OCI-LY7 (cell line): Measurements from ENCODE around the gene AP3M1. TPM values are rescaled to one million over a fixed set of nuclear protein-coding genes. Genes with fewer than 3 reads are reported as not detected.

Experiments used
- BruUV-seq: library from RNA; stranded (reverse); fragments of 400-500 nt; replicated peaks from 2 replicates; lab custom pipeline; 2021; lab: Mats Ljungman, UMichigan
- CTCF ChIA-PET: fragments of 300-600 bp; sonication (Branson Sonifier 250); formaldehyde crosslinking; loops from one replicate; lab custom pipeline; 2022; ENCODE audit warnings: antibody characterized with exemption; ENCODE audit not compliant: unreplicated experiment; lab: Charles Lee
- POLR2A ChIA-PET: fragments of 300-600 bp; sonication (Branson Sonifier 250); formaldehyde crosslinking; loops from one replicate; lab custom pipeline; 2022; ENCODE audit warnings: antibody characterized with exemption; lab: Charles Lee
- DNase-seq: peaks from one replicate; pipeline ENCODE4 v3.0.0-alpha.2; 2015; ENCODE audit warnings: low spot score
- H2AFZ ChIP-seq: fragments of 200-600 bp; sonication (generic), shearing (Covaris generic); 2 replicates; pipeline ENCODE4 v1.6.1; 2014; ENCODE audit warnings: mild to moderate bottlenecking, antibody characterized with exemption, low read length, moderate library complexity
- H3K27ac ChIP-seq: fragments of 200-600 bp; sonication (generic); 2 replicates; pipeline ENCODE4 v1.5.1; 2014; ENCODE audit warnings: mixed run types, low read depth, mild to moderate bottlenecking, moderate library complexity, low read length, inconsistent platforms; ENCODE audit not compliant: poor library complexity, severe bottlenecking
- H3K36me3 ChIP-seq: fragments of 200-600 bp; sonication (generic); 2 replicates; pipeline ENCODE4 v1.6.1; 2014; ENCODE audit warnings: mild to moderate bottlenecking, antibody characterized with exemption, low read length, moderate library complexity, mixed read lengths; ENCODE audit not compliant: insufficient read depth
- H3K4me1 ChIP-seq: fragments of 200-600 bp; sonication (generic); 2 replicates; pipeline ENCODE4 v1.5.1; 2014; ENCODE audit warnings: mild to moderate bottlenecking, low read length; ENCODE audit not compliant: insufficient read depth, poor library complexity, severe bottlenecking
- H3K4me2 ChIP-seq: fragments of 200-600 bp; sonication (generic); 2 replicates; pipeline ENCODE4 v1.6.1; 2014; ENCODE audit warnings: mild to moderate bottlenecking, low read length
- H3K4me3 ChIP-seq: fragments of 200-600 bp; sonication (generic); 2 replicates; pipeline ENCODE4 v1.5.1; 2014; ENCODE audit warnings: mild to moderate bottlenecking, low read depth, low read length; ENCODE audit not compliant: poor library complexity, severe bottlenecking
- H3K79me2 ChIP-seq: fragments of 200-600 bp; sonication (generic); 2 replicates; pipeline ENCODE4 v1.6.1; 2016; ENCODE audit warnings: low read depth, mild to moderate bottlenecking, low read length, moderate library complexity, mixed read lengths; ENCODE audit not compliant: insufficient read depth
- H3K9me2 ChIP-seq: fragments of 200-600 bp; sonication (generic); 2 replicates; pipeline ENCODE4 v1.6.1; 2016; ENCODE audit warnings: mild to moderate bottlenecking, low read length, mixed read lengths; ENCODE audit not compliant: insufficient read depth
- H3K9me3 ChIP-seq: fragments of 200-600 bp; sonication (generic); 2 replicates; pipeline ENCODE4 v1.6.1; 2014; ENCODE audit warnings: mild to moderate bottlenecking, mixed run types, low read length, mixed read lengths
- H4K20me1 ChIP-seq: fragments of 200-600 bp; sonication (generic); 2 replicates; pipeline ENCODE4 v1.6.1; 2014; ENCODE audit warnings: mild to moderate bottlenecking, antibody characterized with exemption, low read length, moderate library complexity, mixed read lengths; ENCODE audit not compliant: insufficient read depth
- CTCF ChIP-seq: fragments of 200-600 bp; sonication (generic); conservative IDR thresholded peaks from 2 replicates; pipeline ENCODE4 v1.5.1; 2014; ENCODE audit warnings: mild to moderate bottlenecking, antibody characterized with exemption, low read length, moderate library complexity, mixed read lengths
- EZH2phosphoT487 ChIP-seq: fragments of 200-600 bp; sonication (generic); IDR thresholded peaks from 2 replicates; pipeline ENCODE4 v1.6.1; 2018; ENCODE audit warnings: low read depth, borderline replicate concordance, mild to moderate bottlenecking, mixed run types, antibody characterized with exemption, low read length, moderate library complexity, mixed read lengths
- intact Hi-C: fragments of 100-400 bp; cut with micrococcal nuclease; formaldehyde crosslinking; loops from one replicate; pipeline ENCODE4 v1.10.0; 2022; ENCODE audit not compliant: unreplicated experiment
- total RNA-seq, 2 experiments: library from RNA; depleted of rRNA in 1 of 2; stranded (reverse); fragments of >200 nt in 1 of 2; shearing (Covaris generic) in 1 of 2; gene quantifications; 2 replicates each; pipeline ENCODE4 v1.2.3, GENCODE V29; 2014 to 2022

AP3M1 gene
- total RNA-seq, 2 experiments from 2014 or later: 35.5 to 54.2 TPM

GRCh38 chr10:74081941-74082718 lies 68.5 kb downstream of the AP3M1 start:
- POLR2A ChIA-PET: interaction anchor here (0.7 to 1.5 kb wide), 4 partner anchors 14 to 1140 kb away, joined by 3 to 4 read pairs (median 3); no protein-coding TSS in a partner anchor
- no peak for DNase-seq
- H3K4me3 ChIP-seq: no peak overlapping the region
- peaks cover 38% of the 10 kb centered on the region for H3K4me1 ChIP-seq
- H3K9me3 ChIP-seq: no peaks in the 10 kb centered on the region
- no peak overlapping the region for H2AFZ ChIP-seq
- intact Hi-C loops: loop anchor here (1.0 to 5.0 kb wide), 3 partner anchors 45 to 196 kb away; no protein-coding TSS in a partner anchor
- no peaks in the 10 kb centered on the region for H4K20me1 ChIP-seq
- no peak for TF ChIP-seq CTCF
- no peak for TF ChIP-seq EZH2phosphoT487
- CTCF ChIA-PET: interaction anchor here (0.6 to 1.1 kb wide), 7 partner anchors 18 to 202 kb away, joined by 3 to 4 read pairs (median 3); no protein-coding TSS in a partner anchor
- no peaks in the 10 kb centered on the region for H3K79me2 ChIP-seq
- no peaks in the 10 kb centered on the region for H3K9me2 ChIP-seq
- BruUV-seq: no TSS peak
- H3K27ac ChIP-seq: no peak overlapping the region
- peaks cover 12% of the 10 kb centered on the region; the same call in 1 of the 2 replicates for H3K36me3 ChIP-seq
- H3K4me2 ChIP-seq: no peak overlapping the region

GRCh38 chr10:74081192-74081803 lies 69.3 kb downstream of the AP3M1 start:
- H3K9me2 ChIP-seq: no peaks in the 10 kb centered on the region
- no peak overlapping the region for H3K27ac ChIP-seq
- peaks cover 17% of the 10 kb centered on the region; the same call in 1 of the 2 replicates for H3K36me3 ChIP-seq
- H4K20me1 ChIP-seq: no peaks in the 10 kb centered on the region
- peaks cover 44% of the 10 kb centered on the region for H3K4me1 ChIP-seq
- H3K4me3 ChIP-seq: no peak overlapping the region
- BruUV-seq: no TSS peak
- no peaks in the 10 kb centered on the region for H3K79me2 ChIP-seq
- peak; percentile 68 for DNase-seq
- TF ChIP-seq CTCF (peak; percentile 90), EZH2phosphoT487 (no peak)
- no peaks in the 10 kb centered on the region for H3K9me3 ChIP-seq
- POLR2A ChIA-PET: interaction anchor here (0.6 to 1.6 kb wide), 3 partner anchors 14 to 261 kb away, joined by 3 to 6 read pairs (median 3); no protein-coding TSS in a partner anchor
- CTCF ChIA-PET: interaction anchor here (0.6 to 1.4 kb wide), 7 partner anchors 19 to 195 kb away, joined by 3 to 5 read pairs (median 3); no protein-coding TSS in a partner anchor
- no peak overlapping the region for H2AFZ ChIP-seq
- intact Hi-C loops: loop anchor here (1.0 to 5.0 kb wide), 3 partner anchors 44 to 195 kb away; no protein-coding TSS in a partner anchor
- H3K4me2 ChIP-seq: no peak overlapping the region
